ENCODE measurements around the gene SAFB.

Gene SAFB

GRCh38 chr19:5690125-5690954, 67.5 kb downstream of the SAFB start, which contains the start of gene RPL36:
RPL36 (plus strand) TSS chr19:5690295; CDS start chr19:5690508, 213 bp downstream.
- Mint-ChIP-seq H3K4me1 (peaks cover 59% of the 10 kb centered on the region), H3K9me3 (no peaks in the 10 kb centered on the region), H3K27ac (peak within 1 kb of the TSS; percentile 99), H3K4me3 (peak within 1 kb of the TSS; percentile 99), H3K36me3 (peaks cover 67% of the 10 kb centered on the region)
- ATAC-seq (peak; percentile 68), DNase-seq (ENCODE audit: low spot score in 2 of 2) (peak; percentile 100)

- peaks cover 75% of the 10 kb centered on the region for H3K36me3 Mint-ChIP-seq
- ATAC-seq = peak; percentile 4
These were observed 68.3 kb downstream of the SAFB start for GRCh38 chr19:5690955-5691821.

GRCh38 chr19:5691822-5692722, 69.2 kb downstream of the SAFB start:
- ATAC-seq (peak; percentile 1), DNase-seq (ENCODE audit: low spot score in 2 of 2) (no peak)
- Mint-ChIP-seq H3K9me3 (no peaks in the 10 kb centered on the region), H3K4me1 (peaks cover 65% of the 10 kb centered on the region), H3K4me3 (peak overlapping the region; percentile 99), H3K27ac (peak overlapping the region; percentile 99), H3K36me3 (peaks cover 76% of the 10 kb centered on the region)

More at GRCh38 chr19:5690955-5691821, 68.3 kb downstream of the SAFB start:
- Mint-ChIP-seq H3K4me3 (peak overlapping the region; percentile 99), H3K27ac (peak overlapping the region; percentile 99), H3K9me3 (no peaks in the 10 kb centered on the region), H3K4me1 (peaks cover 59% of the 10 kb centered on the region)
- peak in 1 of 2 donors; percentile 71 for DNase-seq (ENCODE audit: low spot score in 2 of 2)

- peak overlapping the region; percentile 99 for H3K4me3 Mint-ChIP-seq
- peak overlapping the region; percentile 99 for H3K27ac Mint-ChIP-seq
- H3K4me1 Mint-ChIP-seq = peaks cover 68% of the 10 kb centered on the region
- DNase-seq (ENCODE audit: low spot score in 2 of 2) (no peak), ATAC-seq (no peak)
- peaks cover 82% of the 10 kb centered on the region for H3K36me3 Mint-ChIP-seq
- H3K9me3 Mint-ChIP-seq = no peaks in the 10 kb centered on the region
These were observed 69.9 kb downstream of the SAFB start for GRCh38 chr19:5692723-5693194.

GRCh38 chr19:5693195-5694166, 70.6 kb downstream of the SAFB start:
- DNase-seq (ENCODE audit: low spot score in 2 of 2) = no peak
- Mint-ChIP-seq H3K27ac (peak overlapping the region; percentile 99), H3K9me3 (no peaks in the 10 kb centered on the region), H3K4me3 (peak overlapping the region; percentile 99), H3K4me1 (peaks cover 62% of the 10 kb centered on the region), H3K36me3 (peaks cover 90% of the 10 kb centered on the region)
- no peak for ATAC-seq

GRCh38 chr19:5694167-5694955, 71.5 kb downstream of the SAFB start:
- peak overlapping the region; percentile 17 for H3K4me3 Mint-ChIP-seq
- peaks cover 61% of the 10 kb centered on the region for H3K4me1 Mint-ChIP-seq
- peaks cover 98% of the 10 kb centered on the region for H3K36me3 Mint-ChIP-seq
- DNase-seq (ENCODE audit: low spot score in 2 of 2) (no peak), ATAC-seq (no peak)
- H3K27ac Mint-ChIP-seq = peak overlapping the region; percentile 99
- no peaks in the 10 kb centered on the region for H3K9me3 Mint-ChIP-seq

GRCh38 chr19:5694956-5695648, 72.2 kb downstream of the SAFB start:
- Mint-ChIP-seq H3K4me3 (peak overlapping the region; percentile 17), H3K9me3 (no peaks in the 10 kb centered on the region), H3K4me1 (peaks cover 56% of the 10 kb centered on the region), H3K36me3 (peaks cover 100% of the 10 kb centered on the region), H3K27ac (peak overlapping the region; percentile 77)
- DNase-seq (ENCODE audit: low spot score in 2 of 2) (no peak), ATAC-seq (no peak)

GRCh38 chr19:5695649-5696195, 72.8 kb downstream of the SAFB start:
- peak overlapping the region; percentile 77 for H3K27ac Mint-ChIP-seq
- peaks cover 49% of the 10 kb centered on the region for H3K4me1 Mint-ChIP-seq
- no peak for ATAC-seq
- no peaks in the 10 kb centered on the region for H3K9me3 Mint-ChIP-seq
- no peak overlapping the region for H3K4me3 Mint-ChIP-seq
- no peak for DNase-seq (ENCODE audit: low spot score in 2 of 2)
- peaks cover 100% of the 10 kb centered on the region for H3K36me3 Mint-ChIP-seq

- H3K36me3 Mint-ChIP-seq = peaks cover 100% of the 10 kb centered on the region
- DNase-seq (ENCODE audit: low spot score in 2 of 2) (no peak), ATAC-seq (no peak)
- no peak overlapping the region for H3K4me3 Mint-ChIP-seq
- peaks cover 45% of the 10 kb centered on the region for H3K4me1 Mint-ChIP-seq
- peak overlapping the region; percentile 85 for H3K27ac Mint-ChIP-seq
- H3K9me3 Mint-ChIP-seq = no peaks in the 10 kb centered on the region
These were observed 73.5 kb downstream of the SAFB start for GRCh38 chr19:5696196-5697021.

- Mint-ChIP-seq H3K27ac (peak overlapping the region; percentile 85), H3K4me3 (no peak overlapping the region)
These were observed 74.4 kb downstream of the SAFB start for GRCh38 chr19:5697022-5697889.

More at GRCh38 chr19:5697022-5697889, 74.4 kb downstream of the SAFB start:
- DNase-seq (ENCODE audit: low spot score in 2 of 2) = no peak
- no peak for ATAC-seq
- Mint-ChIP-seq H3K9me3 (no peaks in the 10 kb centered on the region), H3K4me1 (peaks cover 40% of the 10 kb centered on the region), H3K36me3 (peaks cover 100% of the 10 kb centered on the region)

Measured in stimulated activated effector memory CD8-positive, alpha-beta T cell treated with anti-CD3 and anti-CD28 coated beads, Interleukin-12 subunit alpha, Interleukin-12 subunit beta, amount 100 ng/mL, for 72 hours (primary cell).